GM12873 (cell line): ENCODE data around the gene UBAP1.

Experiments
- CTCF ChIP-seq: IDR thresholded peaks from 2 replicates; pipeline ENCODE4 v1.5.1; 2012; ENCODE audit warnings: low read depth, mild to moderate bottlenecking, moderate library complexity, low read length, control low read depth; ENCODE audit not compliant: insufficient read depth; ENCODE audit errors: missing control alignments

UBAP1 gene

GRCh38 chr9:34185778-34186551, 7.1 kb downstream of the UBAP1 start:
- no peak for TF ChIP-seq CTCF

GRCh38 chr9:34187891-34188240, 9.0 kb downstream of the UBAP1 start:
- no peak for TF ChIP-seq CTCF

DNA sequence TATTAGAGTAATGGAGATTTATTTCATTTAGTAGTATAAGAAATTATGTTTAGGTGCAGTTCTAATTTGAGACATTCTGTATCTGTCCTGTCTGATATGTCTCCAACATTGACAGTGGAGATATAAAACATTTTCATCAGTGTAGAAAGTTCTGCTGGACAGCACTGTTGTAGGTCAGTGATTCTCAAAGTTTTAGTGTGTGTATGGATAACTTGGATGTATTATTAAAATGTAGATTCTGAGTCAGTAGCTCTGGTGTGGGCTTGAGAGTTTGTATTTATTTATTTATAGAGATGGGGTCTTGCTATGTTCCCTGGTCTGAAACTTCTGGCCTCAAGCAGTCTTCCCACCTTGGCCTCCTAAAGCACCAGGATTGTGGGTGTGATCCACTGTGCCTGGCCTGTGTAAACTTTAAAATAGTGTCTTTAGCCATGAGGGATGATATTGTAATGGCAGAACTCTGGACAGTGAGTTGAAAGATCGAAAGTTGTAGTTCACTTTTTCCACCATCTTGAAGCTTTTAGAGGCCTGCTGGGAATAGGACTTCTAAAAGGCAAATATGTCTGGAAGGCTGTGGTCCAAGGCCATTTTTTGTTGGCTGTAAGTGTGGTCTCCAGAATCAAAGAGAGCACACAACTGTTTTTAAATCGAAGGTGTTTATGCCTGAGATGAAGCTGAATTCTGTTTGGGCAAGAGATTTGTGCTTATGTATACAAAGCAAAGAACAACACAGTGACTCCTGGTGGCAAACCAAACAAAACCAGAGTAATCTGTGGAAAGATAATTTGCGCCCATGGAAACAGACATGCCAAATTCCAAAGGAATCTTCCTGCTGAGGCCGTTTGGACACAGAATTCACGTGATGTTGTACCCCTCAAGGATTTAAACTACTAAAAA, 12.4 kb downstream of the UBAP1 start:
- no peak for TF ChIP-seq CTCF

DNA sequence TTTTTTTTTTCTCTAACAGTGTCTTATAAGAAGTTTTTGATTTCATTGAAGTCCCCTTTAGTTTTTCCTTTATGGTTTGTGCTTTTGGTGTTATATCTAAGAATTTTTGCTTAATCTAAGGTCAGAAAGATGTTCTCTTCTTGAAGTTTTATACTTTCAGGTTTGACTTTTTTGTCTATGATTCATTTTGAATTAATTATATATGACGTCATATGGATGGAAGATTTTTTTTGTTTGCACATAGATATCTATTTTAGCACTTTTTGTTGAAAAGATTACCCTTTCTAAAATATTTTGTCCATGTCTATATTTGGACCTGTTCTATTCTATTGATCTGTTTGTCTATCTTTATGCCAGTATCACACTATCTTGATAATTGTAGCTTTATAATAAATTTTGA, 16.3 kb downstream of the UBAP1 start:
- TF ChIP-seq CTCF = no peak

DNA sequence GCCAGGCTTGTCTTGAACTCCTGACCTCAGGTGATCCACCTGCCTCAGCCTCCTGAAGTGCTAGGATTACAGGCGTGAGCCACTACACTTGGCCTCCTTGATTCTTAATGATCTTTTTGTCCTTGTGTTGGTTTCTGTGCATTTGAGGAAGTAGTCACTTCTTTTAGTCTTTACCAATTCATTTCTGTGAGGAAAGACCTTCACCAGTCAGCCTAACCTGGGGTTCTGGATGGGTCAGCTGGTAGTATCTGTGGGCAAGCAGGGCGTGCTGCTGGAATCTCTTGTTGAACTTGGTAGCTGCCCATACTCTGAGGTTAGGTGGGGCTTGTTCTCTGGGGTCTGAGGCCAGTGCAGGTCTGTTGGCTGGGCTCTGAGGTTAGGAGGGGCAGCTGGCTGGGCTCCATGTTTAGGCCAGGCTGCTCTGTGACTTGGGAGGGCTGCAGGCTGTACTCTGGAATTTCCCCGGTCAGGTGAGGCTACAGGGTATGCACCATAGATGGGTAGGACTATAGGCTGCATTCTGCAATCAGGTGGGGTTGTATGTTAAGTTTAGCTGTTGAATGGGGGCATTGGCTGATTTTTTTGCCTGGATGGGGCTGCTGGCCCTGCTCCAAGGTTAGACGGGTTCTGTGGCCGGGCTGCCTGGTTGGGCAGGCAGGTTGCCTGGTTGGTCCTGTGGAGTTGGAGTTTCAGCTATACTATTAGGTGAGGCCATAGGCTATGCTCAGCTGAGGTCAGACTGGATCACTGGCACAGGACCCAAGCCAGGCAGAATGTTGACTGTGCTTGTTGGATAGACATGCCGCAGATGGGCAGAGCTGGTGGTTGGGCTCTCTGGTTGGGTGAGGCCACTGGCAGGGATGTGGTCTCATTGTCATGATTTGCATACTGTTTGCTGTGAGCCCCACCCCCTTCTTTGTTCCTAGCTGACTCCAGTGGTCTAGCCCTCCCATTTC, 19.2 kb downstream of the UBAP1 start:
- no peak for TF ChIP-seq CTCF

- no peak for TF ChIP-seq CTCF
Observed at GRCh38 chr9:34200092-34200491, 21.2 kb downstream of the UBAP1 start.
